ENCODE results near the gene CTRL. TPM values are rescaled to one million over a fixed set of nuclear protein-coding genes. Genes with fewer than 3 reads are reported as not detected.

Gene CTRL
- total and polyA plus RNA-seq, 7 donors: 0.71 to 2.1 (median 1.2) TPM; not detected in 3

DNA sequence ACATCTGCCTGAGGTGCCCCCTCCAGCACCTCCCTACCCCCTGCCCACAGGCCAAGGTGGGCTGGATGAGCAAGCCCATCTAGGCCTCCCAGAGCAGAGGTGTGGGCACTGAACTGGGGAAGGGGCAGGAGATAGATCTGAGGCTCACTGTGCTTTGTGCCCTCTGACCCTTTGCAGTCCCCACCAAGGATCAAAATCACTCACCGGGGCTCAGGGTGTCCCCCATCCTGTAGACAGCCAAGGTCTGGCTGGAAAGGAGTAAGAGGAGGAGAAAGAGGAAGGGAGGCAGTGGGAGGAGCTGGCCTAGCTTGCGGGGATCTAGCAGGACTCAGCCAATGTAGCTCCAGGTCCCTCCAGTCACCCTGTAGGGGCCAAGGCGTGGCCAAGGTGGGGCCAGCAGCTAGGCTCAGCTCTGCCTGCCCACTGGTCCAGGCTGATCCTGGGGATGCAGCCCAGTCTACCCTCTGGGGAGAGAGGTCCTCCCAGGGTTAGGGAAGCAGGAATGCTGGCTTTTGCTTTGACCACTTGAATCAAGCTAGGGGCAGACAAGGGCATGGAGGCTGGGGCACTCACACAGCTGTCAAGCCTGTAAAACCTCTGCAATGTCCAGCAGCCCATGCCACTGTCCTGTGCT, 35.0 kb upstream of the CTRL start:
- intact Hi-C loops (cut with DNase I): no loop called here
- Histone ChIP-seq H3K4me3 (peak overlapping the region in 3 of 4 donors; percentile 71 to 88 (median 81)), H3K9me3 (no peaks in the 10 kb centered on the region), H3K27ac (peak overlapping the region; percentile 93 to 99 (median 96)), H3K36me3 (peaks cover under 1 to 17% (median 15%) of the 10 kb centered on the region in 4 donors), H3K27me3 (no peaks in the 10 kb centered on the region), H3K4me1 (peaks cover 0 to 60% (median 50%) of the 10 kb centered on the region in 4 donors)
- 70 to 78% methylated on average over 3 of the region's 3 CpGs for WGBS, 2 donors
- TF ChIP-seq EP300 (IDR thresholded peaks at IDR 0.05): no peak
- TF ChIP-seq POLR2A (IDR thresholded peaks at IDR 0.05): no peak
- TF ChIP-seq POLR2AphosphoS5 (IDR thresholded peaks at IDR 0.05): no peak
- TF ChIP-seq, protein P1, sequence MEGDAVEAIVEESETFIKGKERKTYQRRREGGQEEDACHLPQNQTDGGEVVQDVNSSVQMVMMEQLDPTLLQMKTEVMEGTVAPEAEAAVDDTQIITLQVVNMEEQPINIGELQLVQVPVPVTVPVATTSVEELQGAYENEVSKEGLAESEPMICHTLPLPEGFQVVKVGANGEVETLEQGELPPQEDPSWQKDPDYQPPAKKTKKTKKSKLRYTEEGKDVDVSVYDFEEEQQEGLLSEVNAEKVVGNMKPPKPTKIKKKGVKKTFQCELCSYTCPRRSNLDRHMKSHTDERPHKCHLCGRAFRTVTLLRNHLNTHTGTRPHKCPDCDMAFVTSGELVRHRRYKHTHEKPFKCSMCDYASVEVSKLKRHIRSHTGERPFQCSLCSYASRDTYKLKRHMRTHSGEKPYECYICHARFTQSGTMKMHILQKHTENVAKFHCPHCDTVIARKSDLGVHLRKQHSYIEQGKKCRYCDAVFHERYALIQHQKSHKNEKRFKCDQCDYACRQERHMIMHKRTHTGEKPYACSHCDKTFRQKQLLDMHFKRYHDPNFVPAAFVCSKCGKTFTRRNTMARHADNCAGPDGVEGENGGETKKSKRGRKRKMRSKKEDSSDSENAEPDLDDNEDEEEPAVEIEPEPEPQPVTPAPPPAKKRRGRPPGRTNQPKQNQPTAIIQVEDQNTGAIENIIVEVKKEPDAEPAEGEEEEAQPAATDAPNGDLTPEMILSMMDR (IDR thresholded peaks at IDR 0.05): no peak
- no peak for DNase-seq

DNA sequence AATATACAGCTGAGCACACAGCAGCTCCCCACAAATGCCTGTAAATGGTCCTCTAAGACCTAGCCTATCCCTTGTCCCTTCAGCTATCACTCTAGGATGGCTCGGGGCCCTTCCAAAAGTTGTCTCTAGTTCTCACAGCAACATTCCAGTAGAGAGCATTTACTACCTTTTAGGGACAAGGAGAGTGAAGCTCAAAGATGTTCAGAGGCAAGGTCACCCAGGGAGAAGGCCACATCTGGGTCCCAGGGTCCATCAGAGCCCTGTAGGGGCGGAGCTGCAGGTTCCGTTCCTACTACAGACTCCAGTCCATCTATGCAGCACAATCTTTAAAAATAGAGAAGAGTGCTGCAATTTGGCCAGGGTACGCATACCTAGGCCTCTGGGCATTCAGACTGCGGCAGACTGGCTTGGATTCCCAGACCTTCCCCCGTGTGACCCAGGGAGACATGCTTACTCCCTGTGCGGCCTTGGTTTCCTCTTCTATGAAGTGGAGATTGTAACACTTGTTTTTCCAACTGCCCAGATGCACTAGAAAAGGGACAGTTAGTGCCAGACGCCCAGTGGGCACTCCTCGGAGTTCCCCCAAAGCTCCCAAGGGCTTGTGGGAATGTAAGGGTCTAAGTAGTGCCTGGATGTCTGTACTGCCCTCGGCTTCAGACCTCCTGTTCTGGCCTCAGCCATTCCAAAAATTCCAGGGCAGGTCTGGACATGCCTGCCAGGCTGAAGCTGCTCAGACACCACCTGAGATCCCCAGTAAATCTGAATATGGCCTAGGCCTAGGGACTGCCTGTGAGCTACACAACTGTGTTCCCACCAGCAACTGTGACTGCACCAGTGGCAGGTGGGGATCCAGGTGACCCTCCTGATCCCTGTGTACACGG, 34.2 kb upstream of the CTRL start:
- Histone ChIP-seq H3K27me3 (no peaks in the 10 kb centered on the region), H3K9me3 (no peaks in the 10 kb centered on the region), H3K4me1 (peaks cover 0 to 68% (median 55%) of the 10 kb centered on the region in 4 donors), H3K36me3 (peaks cover 8 to 25% (median 22%) of the 10 kb centered on the region in 4 donors), H3K4me3 (peak overlapping the region in 3 of 4 donors; percentile 71 to 88 (median 81)), H3K27ac (peak overlapping the region; percentile 93 to 99 (median 96))
- 83 to 87% methylated on average over 11 of the region's 11 CpGs for WGBS, 2 donors
- no peak for TF ChIP-seq EP300 (IDR thresholded peaks at IDR 0.05)
- TF ChIP-seq POLR2A (IDR thresholded peaks at IDR 0.05): no peak
- TF ChIP-seq POLR2AphosphoS5 (IDR thresholded peaks at IDR 0.05): no peak
- TF ChIP-seq, protein P1 (IDR thresholded peaks at IDR 0.05): no peak
- intact Hi-C loops (cut with DNase I): no loop called here
- DNase-seq: no peak

- peak overlapping the region; percentile 31 to 99 (median 96) for H3K27ac ChIP-seq
- H3K4me1 ChIP-seq: peaks cover 0 to 80% (median 65%) of the 10 kb centered on the region in 4 donors
- H3K4me3 ChIP-seq: no peak overlapping the region
- TF ChIP-seq POLR2AphosphoS5 (IDR thresholded peaks at IDR 0.05) (no peak), POLR2A (IDR thresholded peaks at IDR 0.05) (no peak), EP300 (IDR thresholded peaks at IDR 0.05) (no peak)
- TF ChIP-seq, protein P1 (IDR thresholded peaks at IDR 0.05): no peak
- peaks cover 18 to 38% (median 30%) of the 10 kb centered on the region in 4 donors for H3K36me3 ChIP-seq
- DNase-seq: no peak
- intact Hi-C loops (cut with DNase I): no loop called here
- 91 to 92% methylated on average over 6 of the region's 6 CpGs for WGBS, 2 donors
- H3K27me3 ChIP-seq: no peaks in the 10 kb centered on the region
- H3K9me3 ChIP-seq: no peaks in the 10 kb centered on the region
Measured at GRCh38 chr16:67964477-67965131, 32.9 kb upstream of the CTRL start.

- no peak for TF ChIP-seq EP300 (IDR thresholded peaks at IDR 0.05)
- TF ChIP-seq, protein P1 (IDR thresholded peaks at IDR 0.05): no peak
- no peak for TF ChIP-seq POLR2A (IDR thresholded peaks at IDR 0.05)
- TF ChIP-seq POLR2AphosphoS5 (IDR thresholded peaks at IDR 0.05): no peak
- Histone ChIP-seq H3K36me3 (peaks cover 22 to 46% (median 32%) of the 10 kb centered on the region in 4 donors), H3K4me1 (peaks cover 0 to 84% (median 72%) of the 10 kb centered on the region in 4 donors), H3K27me3 (no peaks in the 10 kb centered on the region), H3K9me3 (no peaks in the 10 kb centered on the region), H3K27ac (peak overlapping the region; percentile 31 to 99 (median 96)), H3K4me3 (no peak overlapping the region)
- DNase-seq: no peak
- intact Hi-C loops (cut with DNase I): no loop called here
- 58 to 74% methylated on average over 32 of the region's 32 CpGs for WGBS, 2 donors
Measured at GRCh38 chr16:67963662-67964321, 32.1 kb upstream of the CTRL start.
